GM13976 (cell line): Measurements from ENCODE around the gene MYPOP.
A peak's percentile ranks its signal among the peaks of the same experiment; 100 is the strongest.

Experiments
- DNase-seq: peaks from one replicate; pipeline ENCODE4 v3.0.0; 2012; ENCODE audit warnings: low spot score
- CTCF ChIP-seq: IDR thresholded peaks from 2 replicates; pipeline ENCODE4 v1.5.1; 2012; ENCODE audit warnings: borderline replicate concordance, mild to moderate bottlenecking; ENCODE audit not compliant: insufficient read depth; ENCODE audit errors: extremely low read depth, missing control alignments, control extremely low read depth
- in situ Hi-C: fragments of 300-500 bp; cut with MboI; formaldehyde crosslinking; loops from one replicate; pipeline ENCODE4 v1.12.0; 2022; ENCODE audit warnings: low sequenced_read_pairs, mixed read lengths, inconsistent platforms; ENCODE audit not compliant: unreplicated experiment

Gene MYPOP

GRCh38 chr19:45879055-45879454 is 23.4 kb downstream of the MYPOP start:
- DNase-seq: no peak
- in situ Hi-C loops: no loop called here
- TF ChIP-seq CTCF: no peak

- in situ Hi-C loops: no loop called here
- no peak for DNase-seq
- TF ChIP-seq CTCF: no peak
Observed at GRCh38 chr19:45878043-45878794, 24.2 kb downstream of the MYPOP start.

- in situ Hi-C loops: no loop called here
- no peak for TF ChIP-seq CTCF
- peak; percentile 76 for DNase-seq
Observed at GRCh38 chr19:45876411-45877197, 25.8 kb downstream of the MYPOP start.

DNA sequence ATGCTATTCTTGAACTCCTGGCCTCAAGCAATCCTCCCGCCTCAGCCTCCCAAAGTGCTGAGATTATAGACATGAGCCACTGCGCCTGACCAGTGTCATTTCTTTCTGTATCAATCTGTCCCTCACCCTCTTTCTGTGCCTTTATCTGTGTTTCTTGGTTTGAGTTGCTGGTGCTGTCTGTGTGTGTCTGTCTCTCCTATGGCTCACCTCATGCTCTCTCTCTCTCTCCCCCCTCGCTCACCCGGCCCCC is 26.3 kb downstream of the MYPOP start:
- TF ChIP-seq CTCF: no peak
- DNase-seq: no peak
- in situ Hi-C loops: no loop called here

GRCh38 chr19:45874620-45874966 is 27.8 kb downstream of the MYPOP start:
- no peak for DNase-seq
- no peak for TF ChIP-seq CTCF
- in situ Hi-C loops: no loop called here

DNA sequence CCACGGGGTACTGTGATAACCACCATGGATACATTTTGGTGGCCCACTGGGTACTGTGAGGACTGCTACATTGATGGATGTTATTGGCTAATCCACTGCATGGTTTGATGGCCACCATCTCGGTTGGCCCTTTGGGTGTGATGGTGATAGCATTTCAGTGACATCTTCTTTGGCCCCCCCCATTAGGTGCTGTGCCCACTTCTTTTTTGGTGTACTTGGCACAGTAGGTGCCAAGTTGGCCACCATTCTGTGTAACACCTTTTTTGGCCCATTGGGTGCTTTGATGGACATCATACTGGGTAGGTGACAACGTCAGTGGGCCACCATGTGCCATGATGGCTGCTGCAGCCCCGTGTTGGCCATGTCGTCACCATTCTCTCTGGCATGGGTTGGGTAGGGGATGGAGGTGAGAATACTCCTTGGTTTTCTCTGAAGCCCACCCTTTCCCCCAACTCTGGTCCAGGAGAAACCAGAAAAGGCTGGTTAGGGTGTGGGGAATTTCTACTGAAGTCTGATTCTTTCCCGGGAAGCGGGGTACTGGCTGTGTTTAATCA is 29.1 kb downstream of the MYPOP start:
- in situ Hi-C loops: no loop called here
- TF ChIP-seq CTCF: no peak

More for the DNA sequence above, 29.1 kb downstream of the MYPOP start:
- DNase-seq: no peak
